ENCODE measurements around the gene RASL11A. TPM values are rescaled to one million over a fixed set of nuclear protein-coding genes. Genes with fewer than 3 reads are reported as not detected.
A peak's percentile ranks its signal among the peaks of the same experiment; 100 is the strongest.

The RASL11A gene
- total and polyA plus RNA-seq, 2 of the 13 experiments (the other 11 are each of a cell fraction or from before 2014, with no cell fraction given), result 3.0 to 4.1 TPM

DNA sequence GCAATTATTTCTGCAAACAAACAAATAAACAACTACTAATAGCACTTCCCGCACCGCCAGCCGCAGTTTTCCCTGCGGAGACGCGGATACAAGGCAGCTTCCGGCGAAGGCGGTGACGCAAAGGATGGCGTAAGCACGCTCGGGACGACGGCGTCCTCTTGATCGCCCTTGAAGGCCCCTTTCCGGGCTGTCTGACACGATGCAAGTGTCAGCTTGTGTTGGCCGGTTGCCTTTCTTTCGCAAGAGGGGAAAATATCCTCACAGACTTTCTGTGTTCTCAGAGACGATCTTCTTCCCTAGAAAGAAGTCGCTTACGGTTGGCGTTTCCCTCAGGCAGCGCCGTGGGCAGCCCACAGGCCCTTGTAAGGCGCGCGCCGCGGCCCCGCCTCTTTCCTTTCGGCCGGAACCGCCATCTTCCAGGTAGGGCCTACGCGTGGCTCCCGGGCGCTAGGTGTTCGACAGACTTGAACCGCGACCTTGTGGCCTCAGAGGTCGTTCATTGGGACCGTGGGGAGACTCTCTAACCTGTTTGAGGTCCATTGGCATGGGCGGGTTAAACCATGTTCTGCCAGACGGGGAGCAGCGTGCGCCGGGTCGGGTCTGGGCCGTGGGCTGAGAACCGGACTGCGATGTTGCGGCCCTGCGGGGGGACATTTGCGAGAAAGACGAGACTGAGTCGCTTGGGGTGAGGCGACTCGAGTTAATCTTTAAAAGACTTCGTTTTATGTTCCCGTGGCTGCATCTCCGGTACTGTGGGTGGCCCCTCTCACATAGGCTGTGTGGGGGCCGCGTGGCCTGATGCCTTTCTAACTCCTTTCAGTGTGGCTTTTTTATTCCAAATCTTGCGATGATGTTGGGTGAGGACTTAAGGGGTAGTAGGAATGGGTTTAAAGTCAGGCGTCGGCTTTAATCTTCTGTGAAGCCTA lies 19.2 kb upstream of the RASL11A start, which contains the start of gene RPL21 (continued):
- TF ChIP-seq, protein P1, sequence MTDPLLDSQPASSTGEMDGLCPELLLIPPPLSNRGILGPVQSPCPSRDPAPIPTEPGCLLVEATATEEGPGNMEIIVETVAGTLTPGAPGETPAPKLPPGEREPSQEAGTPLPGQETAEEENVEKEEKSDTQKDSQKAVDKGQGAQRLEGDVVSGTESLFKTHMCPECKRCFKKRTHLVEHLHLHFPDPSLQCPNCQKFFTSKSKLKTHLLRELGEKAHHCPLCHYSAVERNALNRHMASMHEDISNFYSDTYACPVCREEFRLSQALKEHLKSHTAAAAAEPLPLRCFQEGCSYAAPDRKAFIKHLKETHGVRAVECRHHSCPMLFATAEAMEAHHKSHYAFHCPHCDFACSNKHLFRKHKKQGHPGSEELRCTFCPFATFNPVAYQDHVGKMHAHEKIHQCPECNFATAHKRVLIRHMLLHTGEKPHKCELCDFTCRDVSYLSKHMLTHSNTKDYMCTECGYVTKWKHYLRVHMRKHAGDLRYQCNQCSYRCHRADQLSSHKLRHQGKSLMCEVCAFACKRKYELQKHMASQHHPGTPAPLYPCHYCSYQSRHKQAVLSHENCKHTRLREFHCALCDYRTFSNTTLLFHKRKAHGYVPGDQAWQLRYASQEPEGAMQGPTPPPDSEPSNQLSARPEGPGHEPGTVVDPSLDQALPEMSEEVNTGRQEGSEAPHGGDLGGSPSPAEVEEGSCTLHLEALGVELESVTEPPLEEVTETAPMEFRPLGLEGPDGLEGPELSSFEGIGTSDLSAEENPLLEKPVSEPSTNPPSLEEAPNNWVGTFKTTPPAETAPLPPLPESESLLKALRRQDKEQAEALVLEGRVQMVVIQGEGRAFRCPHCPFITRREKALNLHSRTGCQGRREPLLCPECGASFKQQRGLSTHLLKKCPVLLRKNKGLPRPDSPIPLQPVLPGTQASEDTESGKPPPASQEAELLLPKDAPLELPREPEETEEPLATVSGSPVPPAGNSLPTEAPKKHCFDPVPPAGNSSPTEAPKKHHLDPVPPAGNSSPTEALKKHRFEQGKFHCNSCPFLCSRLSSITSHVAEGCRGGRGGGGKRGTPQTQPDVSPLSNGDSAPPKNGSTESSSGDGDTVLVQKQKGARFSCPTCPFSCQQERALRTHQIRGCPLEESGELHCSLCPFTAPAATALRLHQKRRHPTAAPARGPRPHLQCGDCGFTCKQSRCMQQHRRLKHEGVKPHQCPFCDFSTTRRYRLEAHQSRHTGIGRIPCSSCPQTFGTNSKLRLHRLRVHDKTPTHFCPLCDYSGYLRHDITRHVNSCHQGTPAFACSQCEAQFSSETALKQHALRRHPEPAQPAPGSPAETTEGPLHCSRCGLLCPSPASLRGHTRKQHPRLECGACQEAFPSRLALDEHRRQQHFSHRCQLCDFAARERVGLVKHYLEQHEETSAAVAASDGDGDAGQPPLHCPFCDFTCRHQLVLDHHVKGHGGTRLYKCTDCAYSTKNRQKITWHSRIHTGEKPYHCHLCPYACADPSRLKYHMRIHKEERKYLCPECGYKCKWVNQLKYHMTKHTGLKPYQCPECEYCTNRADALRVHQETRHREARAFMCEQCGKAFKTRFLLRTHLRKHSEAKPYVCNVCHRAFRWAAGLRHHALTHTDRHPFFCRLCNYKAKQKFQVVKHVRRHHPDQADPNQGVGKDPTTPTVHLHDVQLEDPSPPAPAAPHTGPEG (CRISPR knock-in tag; IDR thresholded peaks at IDR 0.05), result peak; percentile 52
- TF ChIP-seq, protein P2, sequence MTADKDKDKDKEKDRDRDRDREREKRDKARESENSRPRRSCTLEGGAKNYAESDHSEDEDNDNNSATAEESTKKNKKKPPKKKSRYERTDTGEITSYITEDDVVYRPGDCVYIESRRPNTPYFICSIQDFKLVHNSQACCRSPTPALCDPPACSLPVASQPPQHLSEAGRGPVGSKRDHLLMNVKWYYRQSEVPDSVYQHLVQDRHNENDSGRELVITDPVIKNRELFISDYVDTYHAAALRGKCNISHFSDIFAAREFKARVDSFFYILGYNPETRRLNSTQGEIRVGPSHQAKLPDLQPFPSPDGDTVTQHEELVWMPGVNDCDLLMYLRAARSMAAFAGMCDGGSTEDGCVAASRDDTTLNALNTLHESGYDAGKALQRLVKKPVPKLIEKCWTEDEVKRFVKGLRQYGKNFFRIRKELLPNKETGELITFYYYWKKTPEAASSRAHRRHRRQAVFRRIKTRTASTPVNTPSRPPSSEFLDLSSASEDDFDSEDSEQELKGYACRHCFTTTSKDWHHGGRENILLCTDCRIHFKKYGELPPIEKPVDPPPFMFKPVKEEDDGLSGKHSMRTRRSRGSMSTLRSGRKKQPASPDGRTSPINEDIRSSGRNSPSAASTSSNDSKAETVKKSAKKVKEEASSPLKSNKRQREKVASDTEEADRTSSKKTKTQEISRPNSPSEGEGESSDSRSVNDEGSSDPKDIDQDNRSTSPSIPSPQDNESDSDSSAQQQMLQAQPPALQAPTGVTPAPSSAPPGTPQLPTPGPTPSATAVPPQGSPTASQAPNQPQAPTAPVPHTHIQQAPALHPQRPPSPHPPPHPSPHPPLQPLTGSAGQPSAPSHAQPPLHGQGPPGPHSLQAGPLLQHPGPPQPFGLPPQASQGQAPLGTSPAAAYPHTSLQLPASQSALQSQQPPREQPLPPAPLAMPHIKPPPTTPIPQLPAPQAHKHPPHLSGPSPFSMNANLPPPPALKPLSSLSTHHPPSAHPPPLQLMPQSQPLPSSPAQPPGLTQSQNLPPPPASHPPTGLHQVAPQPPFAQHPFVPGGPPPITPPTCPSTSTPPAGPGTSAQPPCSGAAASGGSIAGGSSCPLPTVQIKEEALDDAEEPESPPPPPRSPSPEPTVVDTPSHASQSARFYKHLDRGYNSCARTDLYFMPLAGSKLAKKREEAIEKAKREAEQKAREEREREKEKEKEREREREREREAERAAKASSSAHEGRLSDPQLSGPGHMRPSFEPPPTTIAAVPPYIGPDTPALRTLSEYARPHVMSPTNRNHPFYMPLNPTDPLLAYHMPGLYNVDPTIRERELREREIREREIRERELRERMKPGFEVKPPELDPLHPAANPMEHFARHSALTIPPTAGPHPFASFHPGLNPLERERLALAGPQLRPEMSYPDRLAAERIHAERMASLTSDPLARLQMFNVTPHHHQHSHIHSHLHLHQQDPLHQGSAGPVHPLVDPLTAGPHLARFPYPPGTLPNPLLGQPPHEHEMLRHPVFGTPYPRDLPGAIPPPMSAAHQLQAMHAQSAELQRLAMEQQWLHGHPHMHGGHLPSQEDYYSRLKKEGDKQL (CRISPR knock-in tag; IDR thresholded peaks at IDR 0.05; ENCODE audit: low read depth), result peak; percentile 7; the same call in 1 of the 2 replicates
- TF ChIP-seq PRPF4 (IDR thresholded peaks at IDR 0.05; ENCODE audit: low read depth, low read length, poor library complexity, severe bottlenecking), result no peak
- 0 out of 2 replicates have a peak, but pooled peaks have one; percentile 59 for TF ChIP-seq ZNF34 (CRISPR knock-in tag; IDR thresholded peaks at IDR 0.05; ENCODE audit: borderline replicate concordance)
- TF ChIP-seq HOXA3 (CRISPR knock-in tag; IDR thresholded peaks at IDR 0.05), result peak; percentile 100
- no peak for TF ChIP-seq PCBP2 (optimal IDR thresholded peaks at IDR 0.05; ENCODE audit: low read depth, low read length, poor library complexity, severe bottlenecking)
- TF ChIP-seq TAF1 (CRISPR knock-in tag; IDR thresholded peaks at IDR 0.05), result peak; percentile 94
- TF ChIP-seq ZBTB39 (CRISPR knock-in tag; IDR thresholded peaks at IDR 0.05), result no peak
- peak; percentile 76; the same call in 1 of the 2 replicates for TF ChIP-seq ZNF101 (CRISPR knock-in tag; IDR thresholded peaks at IDR 0.05; ENCODE audit: borderline replicate concordance, low read depth)
- peak; percentile 87 for TF ChIP-seq ERF (CRISPR knock-in tag; IDR thresholded peaks at IDR 0.05)
- TF ChIP-seq MXD1 (CRISPR knock-in tag; IDR thresholded peaks at IDR 0.05), result peak; percentile 91
